Measurements from ENCODE around the gene SAMSN1. TPM values are rescaled to one million over a fixed set of nuclear protein-coding genes. Genes with fewer than 3 reads are reported as not detected.

SAMSN1 gene
- total RNA-seq, 1 experiment from 2014 or later, result 2.8 TPM

GRCh38 chr21:14543983-14544382, 2.1 kb downstream of the SAMSN1 start:
- TF ChIP-seq CTCF (conservative IDR thresholded peaks at IDR 0.05), result no peak
- H3K9me3 Mint-ChIP-seq, result peaks cover 0 to 3% of the 10 kb centered on the region in 2 experiments; a peak in 1 of 5 replicates
- DNase-seq, result no peak
- Histone ChIP-seq H2BK15ac (ENCODE audit: low read depth, low read length) (no peak overlapping the region), H2BK12ac (ENCODE audit: insufficient read length, low read depth, low read length) (no peak overlapping the region), H2BK120ac (ENCODE audit: low read depth, low read length, poor library complexity, severe bottlenecking) (no peak overlapping the region), H2AFZ (ENCODE audit: low read length) (no peak overlapping the region), H3K79me2 (ENCODE audit: insufficient read depth, low read length) (no peaks in the 10 kb centered on the region), H2BK5ac (ENCODE audit: insufficient read length, low read length) (no peak overlapping the region), H3K4ac (ENCODE audit: low read depth, low read length) (no peak overlapping the region), H3K79me1 (ENCODE audit: insufficient read depth, low read depth, low read length, poor library complexity, severe bottlenecking) (no peaks in the 10 kb centered on the region), H3K23me2 (ENCODE audit: insufficient read length, low read depth, low read length, poor library complexity, severe bottlenecking) (no peaks in the 10 kb centered on the region), H4K20me1 (ENCODE audit: control insufficient read depth, insufficient read depth, insufficient read length) (no peaks in the 10 kb centered on the region), H3K4me2 (ENCODE audit: insufficient read depth, insufficient read length, low read length) (no peak overlapping the region), H2AK5ac (ENCODE audit: insufficient read length, low read length) (no peak overlapping the region), H4K91ac (ENCODE audit: insufficient read length, low read depth, low read length) (no peak overlapping the region), H3K14ac (ENCODE audit: insufficient read depth, low read length) (no peak overlapping the region), H3K9me3 (ENCODE audit: control insufficient read depth, low read depth, low read length) (no peaks in the 10 kb centered on the region), H3K9ac (ENCODE audit: extremely low read depth, insufficient read length, low read length) (no peak overlapping the region), H4K8ac (replicated peaks; ENCODE audit: insufficient read length, low read depth, low read length) (no peak overlapping the region), H3K27me3 (ENCODE audit: insufficient read depth, low read length) (no peaks in the 10 kb centered on the region), H3K23ac (ENCODE audit: insufficient read length, low read depth, low read length) (no peak overlapping the region), H2BK20ac (ENCODE audit: low read depth, low read length, poor library complexity, severe bottlenecking) (no peak overlapping the region), H3K4me1 (ENCODE audit: insufficient read depth, low read length) (no peaks in the 10 kb centered on the region), H3K56ac (ENCODE audit: insufficient read length, low read depth, low read length) (no peak overlapping the region), H4K5ac (ENCODE audit: insufficient read length, low read depth, low read length) (no peak overlapping the region), H3K18ac (ENCODE audit: insufficient read length, low read depth, low read length) (no peak overlapping the region), H3K27ac (ENCODE audit: insufficient read length, low read depth, low read length) (no peak overlapping the region), H3T11ph (ENCODE audit: low read length) (no peak overlapping the region)
- no peak overlapping the region for H3K27ac Mint-ChIP-seq
- H3K4me3 Mint-ChIP-seq, result no peak overlapping the region
- no peaks in the 10 kb centered on the region for H3K4me1 Mint-ChIP-seq
- H3K27me3 Mint-ChIP-seq (ENCODE audit: low read depth), result no peaks in the 10 kb centered on the region
- peaks cover 0 to 3% (median 0%) of the 10 kb centered on the region in 3 experiments; a peak in 2 of 7 replicates for H3K36me3 Mint-ChIP-seq (ENCODE audit: insufficient read depth in 1 of 3, low read depth in 3 of 3)
- no CpG with 5 or more reads among the region's 5 CpGs for WGBS (ENCODE audit: extremely low coverage, insufficient read length, low lambda C conversion rate)

Measured in H9 (cell line).